ENCODE results near the gene CCDC192. TPM values are rescaled to one million over a fixed set of nuclear protein-coding genes. Genes with fewer than 3 reads are reported as not detected.
"Not testable (repeated sequence)": the region's sequence is repeated elsewhere in the genome, so short reads cannot be mapped to it uniquely, and the experiment has no call there.

The CCDC192 gene
- total RNA-seq, result 0.31 TPM

GRCh38 chr5:127702926-127703561 lies at the start of gene CCDC192:
TSS of gene CCDC192 (plus strand) at chr5:127703391. CDS start at chr5:127703446, 55 bp downstream.
- peak; percentile 17 for DNase-seq

- no peak for DNase-seq
Observed at GRCh38 chr5:127656825-127657224, 46.4 kb upstream of the CCDC192 start.

- DNase-seq, result peak; percentile 64
Observed at GRCh38 chr5:127660047-127660733, 43.0 kb upstream of the CCDC192 start.

- no peak for DNase-seq
Observed at GRCh38 chr5:127664093-127664492, 39.1 kb upstream of the CCDC192 start.

GRCh38 chr5:127665641-127666040 lies 37.5 kb upstream of the CCDC192 start:
- DNase-seq, result no peak

- DNase-seq, result no peak
Observed at GRCh38 chr5:127666043-127666716, 37.0 kb upstream of the CCDC192 start.

GRCh38 chr5:127667926-127668325 lies 35.3 kb upstream of the CCDC192 start:
- no peak for DNase-seq

- no peak for DNase-seq
Observed at GRCh38 chr5:127671218-127671617, 32.0 kb upstream of the CCDC192 start.

- no peak for DNase-seq
Observed at GRCh38 chr5:127673117-127673800, 29.9 kb upstream of the CCDC192 start.

- not testable (repeated sequence) for DNase-seq
Observed at GRCh38 chr5:127676951-127677350, 26.2 kb upstream of the CCDC192 start.

- DNase-seq, result not testable (repeated sequence)
Observed at GRCh38 chr5:127679691-127680330, 23.4 kb upstream of the CCDC192 start.

GRCh38 chr5:127680595-127680994 lies 22.6 kb upstream of the CCDC192 start:
- DNase-seq, result no peak

- DNase-seq, result peak; percentile 36
Observed at GRCh38 chr5:127683008-127683407, 20.2 kb upstream of the CCDC192 start.

- DNase-seq, result peak; percentile 54
Observed at GRCh38 chr5:127684726-127685467, 18.3 kb upstream of the CCDC192 start.

GRCh38 chr5:127685662-127686061 lies 17.5 kb upstream of the CCDC192 start:
- DNase-seq, result no peak

GRCh38 chr5:127686424-127686823 lies 16.8 kb upstream of the CCDC192 start:
- DNase-seq, result no peak

- no peak for DNase-seq
Observed at GRCh38 chr5:127694518-127695171, 8.5 kb upstream of the CCDC192 start.

GRCh38 chr5:127695346-127695745 lies 7.8 kb upstream of the CCDC192 start:
- peak; percentile 58 for DNase-seq

- DNase-seq, result no peak
Observed at GRCh38 chr5:127696683-127697082, 6.5 kb upstream of the CCDC192 start.

GRCh38 chr5:127697894-127698600 lies 5.1 kb upstream of the CCDC192 start:
- no peak for DNase-seq
